BE2C (cell line): ENCODE results near the gene CRISP2.
"Not testable (repeated sequence)": the region's sequence is repeated elsewhere in the genome, so short reads cannot be mapped to it uniquely, and the experiment has no call there.

Source experiments
- DNase-seq: peaks from one replicate; pipeline ENCODE4 v3.0.0-alpha.2; 2020
- H3K27me3 ChIP-seq: fragments of 250-450 bp; sonication (Bioruptor Pico); 2 replicates; pipeline ENCODE4 v1.5.1; 2020; ENCODE audit warnings: mild to moderate bottlenecking
- H3K36me3 ChIP-seq: fragments of 250-450 bp; sonication (Bioruptor Pico); 2 replicates; pipeline ENCODE4 v1.5.1; 2020; ENCODE audit warnings: mild to moderate bottlenecking
- H3K4me1 ChIP-seq: fragments of 250-450 bp; sonication (Bioruptor Pico); 2 replicates; pipeline ENCODE4 v1.5.1; 2020
- H3K4me3 ChIP-seq: 2 replicates; pipeline ENCODE4 v1.5.1; 2011; ENCODE audit warnings: low read depth, low read length
- H3K9me3 ChIP-seq: fragments of 250-450 bp; sonication (Bioruptor Pico); 2 replicates; pipeline ENCODE4 v1.5.1; 2020
- CTCF ChIP-seq: IDR thresholded peaks from 2 replicates; pipeline ENCODE4 v1.5.1; 2012; ENCODE audit warnings: mild to moderate bottlenecking, low read depth, low read length

The CRISP2 gene

GRCh38 chr6:49664817-49665216 lies 48.5 kb downstream of the CRISP2 start:
- H3K4me3 ChIP-seq = no peak overlapping the region
- TF ChIP-seq CTCF = no peak
- no peaks in the 10 kb centered on the region for H3K4me1 ChIP-seq
- no peaks in the 10 kb centered on the region for H3K36me3 ChIP-seq
- DNase-seq = no peak
- no peaks in the 10 kb centered on the region for H3K27me3 ChIP-seq
- no peaks in the 10 kb centered on the region for H3K9me3 ChIP-seq

GRCh38 chr6:49664054-49664453 lies 49.3 kb downstream of the CRISP2 start:
- H3K9me3 ChIP-seq, H3K4me1 ChIP-seq, H3K36me3 ChIP-seq, H3K27me3 ChIP-seq, H3K4me3 ChIP-seq, DNase-seq: not testable (repeated sequence)

GRCh38 chr6:49662892-49663261 lies 50.5 kb downstream of the CRISP2 start:
- no peak for TF ChIP-seq CTCF
- no peaks in the 10 kb centered on the region for H3K27me3 ChIP-seq
- H3K4me3 ChIP-seq = no peak overlapping the region
- no peaks in the 10 kb centered on the region for H3K4me1 ChIP-seq
- no peaks in the 10 kb centered on the region for H3K36me3 ChIP-seq
- H3K9me3 ChIP-seq = no peaks in the 10 kb centered on the region
- DNase-seq = no peak

GRCh38 chr6:49662231-49662891 lies 51.0 kb downstream of the CRISP2 start:
- H3K27me3 ChIP-seq = no peaks in the 10 kb centered on the region
- H3K4me3 ChIP-seq = no peak overlapping the region
- DNase-seq = no peak
- no peaks in the 10 kb centered on the region for H3K4me1 ChIP-seq
- H3K36me3 ChIP-seq = no peaks in the 10 kb centered on the region
- TF ChIP-seq CTCF = no peak
- no peaks in the 10 kb centered on the region for H3K9me3 ChIP-seq

- no peaks in the 10 kb centered on the region for H3K36me3 ChIP-seq
- DNase-seq = no peak
- H3K4me3 ChIP-seq = no peak overlapping the region
- no peaks in the 10 kb centered on the region for H3K9me3 ChIP-seq
- no peaks in the 10 kb centered on the region for H3K27me3 ChIP-seq
- TF ChIP-seq CTCF = no peak
- no peaks in the 10 kb centered on the region for H3K4me1 ChIP-seq
These were observed 59.4 kb downstream of the CRISP2 start for GRCh38 chr6:49653942-49654341.

DNA sequence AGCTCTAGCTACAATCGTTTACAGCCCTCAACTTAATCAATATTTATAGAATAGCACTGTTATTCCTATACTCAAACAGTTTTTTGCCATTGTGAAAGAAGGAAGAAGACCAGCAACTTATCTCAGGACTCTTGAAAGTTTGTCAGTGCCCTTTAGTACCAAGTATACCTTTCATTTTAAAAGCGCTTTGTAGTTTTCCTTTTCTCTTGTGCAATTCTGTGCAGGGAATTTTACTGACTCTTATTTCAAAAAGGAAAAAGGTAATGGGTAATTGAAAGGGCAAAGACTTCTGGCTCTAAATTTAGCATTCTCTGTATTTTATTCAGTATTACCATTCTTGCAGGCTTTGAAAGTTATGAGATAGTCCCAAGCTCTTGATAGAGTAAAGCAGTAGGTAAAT lies 59.9 kb downstream of the CRISP2 start:
- Histone ChIP-seq H3K27me3 (no peaks in the 10 kb centered on the region), H3K4me3 (no peak overlapping the region), H3K4me1 (no peaks in the 10 kb centered on the region), H3K9me3 (no peaks in the 10 kb centered on the region), H3K36me3 (no peaks in the 10 kb centered on the region)
- no peak for DNase-seq
- TF ChIP-seq CTCF = no peak

- no peaks in the 10 kb centered on the region for H3K36me3 ChIP-seq
These were observed 62.1 kb downstream of the CRISP2 start for GRCh38 chr6:49651239-49651638.

More at GRCh38 chr6:49651239-49651638, 62.1 kb downstream of the CRISP2 start:
- no peaks in the 10 kb centered on the region for H3K27me3 ChIP-seq
- no peak for DNase-seq
- no peaks in the 10 kb centered on the region for H3K4me1 ChIP-seq
- no peak for TF ChIP-seq CTCF
- H3K9me3 ChIP-seq = no peaks in the 10 kb centered on the region
- H3K4me3 ChIP-seq = no peak overlapping the region
